AG04449 (cell line): ENCODE data around the gene SIRPD.

ENCODE experiments used
- CTCF ChIA-PET: fragments of 350-600 bp; formaldehyde crosslinking; extraction: SDS; loops from one replicate; lab custom pipeline; 2021; ENCODE audit warnings: antibody characterized with exemption; lab: Yijun Ruan, JAX
- POLR2A ChIA-PET: fragments of 400-600, 350-600 bp; formaldehyde crosslinking; extraction: SDS; loops from one replicate; lab custom pipeline; 2020; ENCODE audit warnings: antibody characterized with exemption, inconsistent platforms; lab: Yijun Ruan, JAX
- DNase-seq: peaks from one replicate; pipeline ENCODE4 v3.0.0-alpha.2; 2010; ENCODE audit warnings: low read depth, low spot score
- H3K4me3 ChIP-seq: 2 replicates; pipeline ENCODE4 v1.5.1; 2011; ENCODE audit warnings: low read depth, mild to moderate bottlenecking, control low read depth, low read length
- CTCF ChIP-seq: IDR thresholded peaks from one replicate; pipeline ENCODE4 v1.5.1; 2011; ENCODE audit warnings: mild to moderate bottlenecking, moderate library complexity, low read length, control low read depth, inconsistent platforms; ENCODE audit not compliant: insufficient read depth; ENCODE audit errors: missing control alignments

SIRPD gene

GRCh38 chr20:1539816-1540419 is 17.6 kb downstream of the SIRPD start:
- CTCF ChIA-PET: no interaction called here
- POLR2A ChIA-PET: no interaction called here
- DNase-seq: no peak
- H3K4me3 ChIP-seq: no peak overlapping the region
- TF ChIP-seq CTCF: no peak

GRCh38 chr20:1538655-1539054 is 18.9 kb downstream of the SIRPD start:
- H3K4me3 ChIP-seq: no peak overlapping the region
- no peak for TF ChIP-seq CTCF
- no peak for DNase-seq
- ChIA-PET CTCF (no interaction called here), POLR2A (no interaction called here)

- ChIA-PET POLR2A (no interaction called here), CTCF (no interaction called here)
These were observed 19.8 kb downstream of the SIRPD start for GRCh38 chr20:1537731-1538058.

GRCh38 chr20:1536893-1537730 is 20.4 kb downstream of the SIRPD start:
- ChIA-PET POLR2A (no interaction called here), CTCF (no interaction called here)
- TF ChIP-seq CTCF: no peak
- H3K4me3 ChIP-seq: no peak overlapping the region
- DNase-seq: no peak

More at GRCh38 chr20:1537731-1538058, 19.8 kb downstream of the SIRPD start:
- no peak for DNase-seq
- H3K4me3 ChIP-seq: no peak overlapping the region
- TF ChIP-seq CTCF: no peak

GRCh38 chr20:1535420-1536175 is 21.9 kb downstream of the SIRPD start:
- no peak for TF ChIP-seq CTCF
- CTCF ChIA-PET: interaction anchor here (1.0 kb wide), 2 partner anchors 8 to 32 kb away, joined by 3 read pairs; no protein-coding TSS in a partner anchor
- DNase-seq: no peak
- H3K4me3 ChIP-seq: no peak overlapping the region
- POLR2A ChIA-PET: no interaction called here

- CTCF ChIA-PET: no interaction called here
These were observed 23.0 kb downstream of the SIRPD start for GRCh38 chr20:1534526-1534925.

More at GRCh38 chr20:1534526-1534925, 23.0 kb downstream of the SIRPD start:
- POLR2A ChIA-PET: no interaction called here
- TF ChIP-seq CTCF: no peak
- H3K4me3 ChIP-seq: no peak overlapping the region
- no peak for DNase-seq
